Measurements from ENCODE around the gene BRINP3. TPM values are rescaled to one million over a fixed set of nuclear protein-coding genes. Genes with fewer than 3 reads are reported as not detected.

BRINP3 gene
- total and polyA plus RNA-seq, 2 donors (not counting 3 experiments of a cell fraction or from before 2014, with no cell fraction given) = not detected

DNA sequence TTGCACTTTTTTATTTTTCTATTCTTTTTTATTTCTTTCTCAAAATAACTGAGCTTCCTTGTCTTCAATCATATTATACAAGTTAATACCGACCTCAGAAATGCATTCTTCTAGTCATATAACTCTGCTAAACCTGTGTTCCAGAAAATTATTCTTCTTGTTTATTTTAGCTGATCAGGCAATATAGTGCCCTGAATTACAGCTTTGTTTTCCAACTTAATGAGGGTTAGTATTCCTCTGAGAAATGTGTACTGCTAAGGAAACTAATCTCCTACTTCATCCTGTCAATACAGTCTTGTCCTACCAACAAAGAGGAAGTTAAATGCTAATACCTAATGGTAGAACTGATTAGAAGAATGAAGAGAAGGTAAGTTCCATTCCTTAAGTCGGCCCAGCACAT, 13.0 kb downstream of the BRINP3 start:
- no TSS peak for BruUV-seq (replicated peaks)
- CTCF ChIA-PET = interaction anchor here (2.5 kb wide), 1 partner anchor 10 kb away, joined by 8 read pairs; no protein-coding TSS in a partner anchor

DNA sequence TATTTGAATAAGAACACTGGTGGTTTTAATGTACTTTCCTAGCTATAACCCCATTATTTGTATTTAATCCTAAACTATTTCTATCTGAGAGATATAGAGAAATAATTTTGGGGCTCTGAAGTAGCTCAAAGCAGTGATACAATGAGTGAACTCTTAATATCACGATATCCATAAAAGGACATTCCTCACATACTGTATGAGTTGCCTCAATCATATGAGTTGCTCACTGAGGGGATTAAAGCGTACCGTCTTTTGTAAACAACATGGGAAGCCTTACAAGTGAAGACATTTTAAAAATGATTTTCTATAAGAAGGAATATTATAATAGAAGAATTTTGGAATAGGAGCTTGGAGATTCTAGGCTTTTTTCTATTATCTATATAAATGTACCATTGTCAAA, 21.5 kb downstream of the BRINP3 start:
- Histone ChIP-seq H3K9me1 (replicated peaks; ENCODE audit: control insufficient read depth, extremely low read depth, insufficient read depth, low read length) (no peaks in the 10 kb centered on the region), H2AFZ (ENCODE audit: low read depth, low read length) (no peak overlapping the region), H3K9ac (replicated peaks; ENCODE audit: extremely low read depth, insufficient read depth, low read length) (no peak overlapping the region), H3K4me2 (ENCODE audit: insufficient read depth, low read length) (no peak overlapping the region), H3K9me3 (replicated peaks; ENCODE audit: control insufficient read depth, insufficient read depth, low read length) (no peaks in the 10 kb centered on the region), H3K4me3 (replicated peaks in 1 of 3; ENCODE audit: insufficient read depth in 1 of 3, low read depth in 1 of 3, low read length in 3 of 3) (no peak overlapping the region), H3K4me1 (ENCODE audit: control insufficient read depth, extremely low read depth, insufficient read depth, low read length) (no peaks in the 10 kb centered on the region), H3K79me2 (ENCODE audit: control insufficient read depth, insufficient read depth, low read length) (no peaks in the 10 kb centered on the region), H4K20me1 (replicated peaks; ENCODE audit: control insufficient read depth, extremely low read depth, insufficient read depth, low read length) (no peaks in the 10 kb centered on the region), H3K36me3 (ENCODE audit: control insufficient read depth in 2 of 2, extremely low read depth in 1 of 2, insufficient read depth in 2 of 2, low read length in 2 of 2) (no peaks in the 10 kb centered on the region), H3K27ac (ENCODE audit: insufficient read depth, low read depth, low read length) (no peak overlapping the region), H3K27me3 (ENCODE audit: control insufficient read depth in 2 of 2, insufficient read depth in 2 of 2, low read length in 2 of 2) (no peaks in the 10 kb centered on the region)
- dilution Hi-C loops (cut with MboI; ENCODE audit: extremely low pct_ligation_motif_present, low sequenced_read_pairs) (no loop called here), intact Hi-C loops (cut with micrococcal nuclease) (no loop called here)
- no peak for DNase-seq (ENCODE audit: low read depth, low spot score)
- BruUV-seq (replicated peaks) = no TSS peak
- POLR2A ChIA-PET = no interaction called here
- TF ChIP-seq JUN (IDR thresholded peaks at IDR 0.05; ENCODE audit: borderline replicate concordance, insufficient read depth, insufficient read length, low read depth) = no peak
- no peak for TF ChIP-seq POLR2AphosphoS5 (IDR thresholded peaks at IDR 0.05; ENCODE audit: insufficient read depth, low read depth, low read length)
- no peak for TF ChIP-seq MYC (IDR thresholded peaks at IDR 0.05; ENCODE audit: low read depth, low read length)
- TF ChIP-seq POLR2A (IDR thresholded peaks at IDR 0.05; ENCODE audit: low read depth, low read length) = no peak
- TF ChIP-seq FOS (IDR thresholded peaks at IDR 0.05; ENCODE audit: borderline replicate concordance, insufficient read depth, low read length) = no peak
- TF ChIP-seq, protein P1, sequence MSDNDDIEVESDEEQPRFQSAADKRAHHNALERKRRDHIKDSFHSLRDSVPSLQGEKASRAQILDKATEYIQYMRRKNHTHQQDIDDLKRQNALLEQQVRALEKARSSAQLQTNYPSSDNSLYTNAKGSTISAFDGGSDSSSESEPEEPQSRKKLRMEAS (IDR thresholded peaks at IDR 0.05; ENCODE audit: insufficient read depth, insufficient read length) = no peak
- TF ChIP-seq, protein P2, sequence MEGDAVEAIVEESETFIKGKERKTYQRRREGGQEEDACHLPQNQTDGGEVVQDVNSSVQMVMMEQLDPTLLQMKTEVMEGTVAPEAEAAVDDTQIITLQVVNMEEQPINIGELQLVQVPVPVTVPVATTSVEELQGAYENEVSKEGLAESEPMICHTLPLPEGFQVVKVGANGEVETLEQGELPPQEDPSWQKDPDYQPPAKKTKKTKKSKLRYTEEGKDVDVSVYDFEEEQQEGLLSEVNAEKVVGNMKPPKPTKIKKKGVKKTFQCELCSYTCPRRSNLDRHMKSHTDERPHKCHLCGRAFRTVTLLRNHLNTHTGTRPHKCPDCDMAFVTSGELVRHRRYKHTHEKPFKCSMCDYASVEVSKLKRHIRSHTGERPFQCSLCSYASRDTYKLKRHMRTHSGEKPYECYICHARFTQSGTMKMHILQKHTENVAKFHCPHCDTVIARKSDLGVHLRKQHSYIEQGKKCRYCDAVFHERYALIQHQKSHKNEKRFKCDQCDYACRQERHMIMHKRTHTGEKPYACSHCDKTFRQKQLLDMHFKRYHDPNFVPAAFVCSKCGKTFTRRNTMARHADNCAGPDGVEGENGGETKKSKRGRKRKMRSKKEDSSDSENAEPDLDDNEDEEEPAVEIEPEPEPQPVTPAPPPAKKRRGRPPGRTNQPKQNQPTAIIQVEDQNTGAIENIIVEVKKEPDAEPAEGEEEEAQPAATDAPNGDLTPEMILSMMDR (IDR thresholded peaks at IDR 0.05; ENCODE audit: extremely low read depth in 1 of 2, insufficient read depth in 1 of 2, low read depth in 1 of 2, low read length in 2 of 2) = no peak
- no peak for TF ChIP-seq EZH2 (IDR thresholded peaks at IDR 0.05; ENCODE audit: borderline replicate concordance, low read depth, low read length, severe bottlenecking)
- TF ChIP-seq GATA2 (IDR thresholded peaks at IDR 0.05; ENCODE audit: insufficient read depth, insufficient read length, low read depth, low read length) = no peak
- CTCF ChIA-PET = interaction anchor here (0.8 kb wide), 1 partner anchor 19 kb away, joined by 4 read pairs; no protein-coding TSS in a partner anchor
- FAIRE-seq = no peak

More for the DNA sequence above, 13.0 kb downstream of the BRINP3 start:
- TF ChIP-seq FOS (IDR thresholded peaks at IDR 0.05; ENCODE audit: borderline replicate concordance, insufficient read depth, low read length) = no peak
- no peaks in the 10 kb centered on the region for H3K9me3 ChIP-seq (replicated peaks; ENCODE audit: control insufficient read depth, insufficient read depth, low read length)
- no peaks in the 10 kb centered on the region for H3K4me1 ChIP-seq (ENCODE audit: control insufficient read depth, extremely low read depth, insufficient read depth, low read length)
- FAIRE-seq (no peak), DNase-seq (ENCODE audit: low read depth, low spot score) (no peak)
- H3K36me3 ChIP-seq (ENCODE audit: control insufficient read depth in 2 of 2, extremely low read depth in 1 of 2, insufficient read depth in 2 of 2, low read length in 2 of 2) = no peaks in the 10 kb centered on the region
- H3K79me2 ChIP-seq (ENCODE audit: control insufficient read depth, insufficient read depth, low read length) = no peaks in the 10 kb centered on the region
- no peaks in the 10 kb centered on the region for H3K9me1 ChIP-seq (replicated peaks; ENCODE audit: control insufficient read depth, extremely low read depth, insufficient read depth, low read length)
- intact Hi-C loops (cut with micrococcal nuclease) (no loop called here), dilution Hi-C loops (cut with MboI; ENCODE audit: extremely low pct_ligation_motif_present, low sequenced_read_pairs) (no loop called here)
- no peak overlapping the region for H3K4me2 ChIP-seq (ENCODE audit: insufficient read depth, low read length)
- POLR2A ChIA-PET = no interaction called here
- no peaks in the 10 kb centered on the region for H3K27me3 ChIP-seq (ENCODE audit: control insufficient read depth in 2 of 2, insufficient read depth in 2 of 2, low read length in 2 of 2)
- no peak overlapping the region for H3K4me3 ChIP-seq (replicated peaks in 1 of 3; ENCODE audit: insufficient read depth in 1 of 3, low read depth in 1 of 3, low read length in 3 of 3)
- no peak overlapping the region for H2AFZ ChIP-seq (ENCODE audit: low read depth, low read length)
- H3K27ac ChIP-seq (ENCODE audit: insufficient read depth, low read depth, low read length) = no peak overlapping the region
- H3K9ac ChIP-seq (replicated peaks; ENCODE audit: extremely low read depth, insufficient read depth, low read length) = no peak overlapping the region
- no peaks in the 10 kb centered on the region for H4K20me1 ChIP-seq (replicated peaks; ENCODE audit: control insufficient read depth, extremely low read depth, insufficient read depth, low read length)

Data from endothelial cell of umbilical vein (primary cell).